ENCODE data around the gene JOSD2.
"Not testable (repeated sequence)": the region's sequence is repeated elsewhere in the genome, so short reads cannot be mapped to it uniquely, and the experiment has no call there.

JOSD2 gene

DNA sequence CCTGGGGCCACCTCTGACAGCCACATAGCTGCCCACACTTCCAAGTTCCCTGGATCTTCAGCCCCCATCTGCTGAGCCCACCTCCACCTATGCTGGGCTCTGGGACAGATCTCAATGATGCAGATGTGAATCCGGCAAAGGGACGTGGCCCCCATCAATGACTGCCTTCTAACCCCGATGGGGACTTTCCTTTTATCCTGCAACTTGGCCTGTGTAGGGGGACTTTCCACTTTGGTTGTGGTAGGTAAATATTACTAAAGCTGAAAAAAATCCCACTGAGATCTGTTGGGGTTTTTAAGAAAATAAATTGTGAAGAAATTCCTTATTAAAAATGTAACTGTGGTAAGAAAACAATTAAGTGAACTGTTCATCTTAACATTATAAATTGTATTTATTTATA lies 23.5 kb upstream of the JOSD2 start:
- Histone ChIP-seq H3K36me3 (no peaks in the 10 kb centered on the region), H3K4me3 (no peak overlapping the region), H3K27me3 (peaks cover 0 to 19% of the 10 kb centered on the region in 2 donors), H3K27ac (no peak overlapping the region), H3K4me1 (peaks cover 0 to 7% (median 0%) of the 10 kb centered on the region in 4 donors), H3K9me3 (peaks cover 0 to 14% (median 14%) of the 10 kb centered on the region in 3 donors)
- intact Hi-C loops (cut with DNase I; ENCODE audit: low total_unique reads), result loop anchor here (10.0 kb wide), 1 partner anchor 250 kb away; no protein-coding TSS in a partner anchor
- DNase-seq, result no peak
- TF ChIP-seq, protein P1, sequence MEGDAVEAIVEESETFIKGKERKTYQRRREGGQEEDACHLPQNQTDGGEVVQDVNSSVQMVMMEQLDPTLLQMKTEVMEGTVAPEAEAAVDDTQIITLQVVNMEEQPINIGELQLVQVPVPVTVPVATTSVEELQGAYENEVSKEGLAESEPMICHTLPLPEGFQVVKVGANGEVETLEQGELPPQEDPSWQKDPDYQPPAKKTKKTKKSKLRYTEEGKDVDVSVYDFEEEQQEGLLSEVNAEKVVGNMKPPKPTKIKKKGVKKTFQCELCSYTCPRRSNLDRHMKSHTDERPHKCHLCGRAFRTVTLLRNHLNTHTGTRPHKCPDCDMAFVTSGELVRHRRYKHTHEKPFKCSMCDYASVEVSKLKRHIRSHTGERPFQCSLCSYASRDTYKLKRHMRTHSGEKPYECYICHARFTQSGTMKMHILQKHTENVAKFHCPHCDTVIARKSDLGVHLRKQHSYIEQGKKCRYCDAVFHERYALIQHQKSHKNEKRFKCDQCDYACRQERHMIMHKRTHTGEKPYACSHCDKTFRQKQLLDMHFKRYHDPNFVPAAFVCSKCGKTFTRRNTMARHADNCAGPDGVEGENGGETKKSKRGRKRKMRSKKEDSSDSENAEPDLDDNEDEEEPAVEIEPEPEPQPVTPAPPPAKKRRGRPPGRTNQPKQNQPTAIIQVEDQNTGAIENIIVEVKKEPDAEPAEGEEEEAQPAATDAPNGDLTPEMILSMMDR (IDR thresholded peaks at IDR 0.05), result no peak

DNA sequence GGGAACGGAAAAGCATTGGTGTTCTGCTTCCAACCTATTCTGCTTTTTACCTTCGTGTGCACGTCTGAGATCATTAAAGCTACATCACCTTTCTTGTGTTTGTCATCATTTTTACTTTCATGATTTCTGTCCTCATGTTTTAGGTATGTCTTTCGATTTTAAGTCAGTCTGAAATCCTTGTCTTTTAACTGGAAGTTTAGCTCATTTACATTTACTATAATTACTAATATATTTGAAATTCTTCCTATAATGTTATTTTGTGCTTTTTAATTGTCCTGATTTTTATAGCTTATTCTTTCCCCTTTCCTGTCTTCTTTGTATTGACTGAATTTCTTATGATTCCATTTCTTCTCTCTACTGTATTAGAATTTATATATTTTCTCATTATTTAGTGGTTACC lies 22.0 kb upstream of the JOSD2 start:
- peaks cover 0 to 19% of the 10 kb centered on the region in 2 donors for H3K27me3 ChIP-seq
- H3K27ac ChIP-seq, result no peak overlapping the region
- no peak for DNase-seq
- no peaks in the 10 kb centered on the region for H3K4me1 ChIP-seq
- intact Hi-C loops (cut with DNase I; ENCODE audit: low total_unique reads), result loop anchor here (10.0 kb wide), 1 partner anchor 252 kb away; no protein-coding TSS in a partner anchor
- peaks cover 0 to 14% (median 14%) of the 10 kb centered on the region in 3 donors for H3K9me3 ChIP-seq
- no peak overlapping the region for H3K4me3 ChIP-seq
- TF ChIP-seq, protein P1 (IDR thresholded peaks at IDR 0.05), result no peak
- no peaks in the 10 kb centered on the region for H3K36me3 ChIP-seq

DNA sequence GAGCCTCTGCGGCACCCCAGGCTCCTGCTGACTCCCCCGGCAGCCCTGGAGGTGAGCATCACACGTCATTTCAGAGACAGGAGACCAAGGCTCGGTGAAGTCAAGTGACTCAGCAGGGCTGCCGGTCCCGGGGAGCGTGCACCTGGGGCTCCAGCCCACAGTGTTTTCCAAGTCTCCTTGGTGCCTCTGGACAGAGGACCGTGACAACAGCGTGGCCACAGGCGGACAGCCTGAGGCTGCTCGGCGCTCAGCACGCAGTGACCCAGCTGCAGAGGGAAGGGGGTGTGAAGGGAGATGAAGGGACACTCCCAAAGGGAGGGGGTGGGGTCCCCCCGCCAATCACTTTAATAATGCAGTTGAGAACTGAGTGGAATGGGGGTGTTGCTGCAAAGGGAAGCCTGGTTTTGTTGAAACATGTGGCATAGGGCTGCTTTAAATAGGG lies 20.2 kb upstream of the JOSD2 start:
- DNase-seq, result no peak
- no peak overlapping the region for H3K27ac ChIP-seq
- TF ChIP-seq, protein P1 (IDR thresholded peaks at IDR 0.05), result no peak
- H3K4me1 ChIP-seq, result no peaks in the 10 kb centered on the region
- H3K36me3 ChIP-seq, result no peaks in the 10 kb centered on the region
- intact Hi-C loops (cut with DNase I; ENCODE audit: low total_unique reads), result loop anchor here (10.0 kb wide), 1 partner anchor 254 kb away; no protein-coding TSS in a partner anchor
- peaks cover 0 to 14% of the 10 kb centered on the region in 2 donors for H3K27me3 ChIP-seq
- H3K9me3 ChIP-seq, result peaks cover 0 to 14% (median 14%) of the 10 kb centered on the region in 3 donors
- no peak overlapping the region for H3K4me3 ChIP-seq

DNA sequence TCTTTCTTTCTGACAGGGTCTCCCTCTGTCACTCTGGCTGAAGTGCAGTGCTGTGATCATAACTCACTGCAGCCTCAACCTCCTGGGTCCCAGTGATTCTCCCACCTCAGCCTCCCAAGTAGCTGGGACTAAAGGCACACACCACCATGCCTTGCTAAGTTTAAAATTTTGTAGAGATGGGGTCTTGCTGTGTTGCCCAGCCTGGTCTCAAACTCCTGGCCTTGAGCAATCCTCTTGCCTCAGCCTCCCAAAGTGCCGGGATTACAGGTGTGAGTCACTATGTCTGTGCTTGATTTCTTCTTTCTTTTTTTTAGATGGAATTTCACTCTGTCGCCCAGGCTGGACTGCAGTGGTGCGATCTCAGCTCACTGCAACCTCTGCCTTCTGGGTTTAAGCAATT lies 17.1 kb upstream of the JOSD2 start:
- H3K4me3 ChIP-seq; intact Hi-C loops (cut with DNase I; ENCODE audit: low total_unique reads); H3K4me1 ChIP-seq; H3K27ac ChIP-seq; H3K9me3 ChIP-seq; H3K36me3 ChIP-seq; DNase-seq: not testable (repeated sequence)
- H3K27me3 ChIP-seq, result peaks cover 0 to 14% of the 10 kb centered on the region in 2 donors

DNA sequence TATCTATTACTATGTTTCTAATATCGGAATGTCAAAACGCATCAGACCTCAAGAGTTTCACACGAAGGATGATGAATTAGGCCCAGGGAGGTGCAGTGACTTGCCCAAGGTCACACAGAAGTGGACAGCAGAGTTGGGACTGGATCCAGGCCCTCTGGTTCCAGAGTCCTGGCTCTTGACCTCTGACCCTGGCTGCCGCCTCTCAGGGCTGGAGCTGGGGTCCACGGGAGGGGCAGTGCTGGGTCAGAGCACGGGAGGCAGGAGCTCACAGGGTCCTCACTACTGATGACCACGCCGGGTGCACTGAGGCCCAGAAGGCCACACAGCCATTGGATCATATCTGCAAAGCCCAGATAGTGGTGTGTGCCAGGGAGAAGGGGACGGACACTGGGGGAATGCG lies 11.9 kb upstream of the JOSD2 start:
- DNase-seq, result no peak
- Histone ChIP-seq H3K27ac (no peak overlapping the region), H3K27me3 (no peaks in the 10 kb centered on the region), H3K4me3 (no peak overlapping the region), H3K9me3 (no peaks in the 10 kb centered on the region), H3K4me1 (no peaks in the 10 kb centered on the region), H3K36me3 (peaks cover 6 to 10% (median 8%) of the 10 kb centered on the region in 3 donors)
- TF ChIP-seq, protein P1 (IDR thresholded peaks at IDR 0.05), result no peak
- intact Hi-C loops (cut with DNase I; ENCODE audit: low total_unique reads), result no loop called here

DNA sequence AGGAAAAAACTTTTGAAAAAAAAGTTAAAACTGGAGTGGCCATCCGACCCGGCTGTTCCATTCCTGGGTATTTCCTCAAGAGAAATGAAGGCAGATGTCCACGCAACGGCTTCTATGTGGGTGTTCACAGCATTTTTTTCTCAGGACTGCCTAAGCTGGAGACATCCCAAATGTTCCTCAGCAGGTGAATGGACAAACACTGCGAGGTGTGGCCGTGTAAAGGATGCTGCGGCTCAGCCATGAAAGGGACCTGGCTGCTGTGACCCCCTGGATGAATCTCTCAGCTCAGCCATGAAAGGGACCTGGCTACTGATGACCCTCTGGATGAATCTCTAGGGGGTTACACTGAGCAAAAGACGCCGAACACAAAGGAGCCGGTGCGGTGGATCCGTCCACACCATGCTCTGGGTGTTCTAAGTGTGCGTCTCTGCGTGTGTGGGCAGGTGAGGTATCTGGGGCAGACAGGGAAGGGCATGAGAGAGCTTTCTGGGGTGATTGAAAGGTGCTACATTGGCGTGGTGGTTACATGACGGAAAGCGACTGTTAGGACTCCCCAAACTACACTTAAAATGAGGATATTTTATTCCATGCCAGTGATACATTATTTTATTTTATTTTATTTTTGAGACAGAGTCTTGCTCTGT lies 10.0 kb upstream of the JOSD2 start:
- H3K27me3 ChIP-seq, result no peaks in the 10 kb centered on the region
- intact Hi-C loops (cut with DNase I; ENCODE audit: low total_unique reads), result no loop called here
- no peak overlapping the region for H3K4me3 ChIP-seq
- no peak for DNase-seq
- H3K4me1 ChIP-seq, result no peaks in the 10 kb centered on the region
- peaks cover 8 to 19% (median 11%) of the 10 kb centered on the region in 3 donors for H3K36me3 ChIP-seq
- no peaks in the 10 kb centered on the region for H3K9me3 ChIP-seq
- TF ChIP-seq, protein P1 (IDR thresholded peaks at IDR 0.05), result no peak
- no peak overlapping the region for H3K27ac ChIP-seq
